ENCODE results near the gene DPP6.

DNA sequence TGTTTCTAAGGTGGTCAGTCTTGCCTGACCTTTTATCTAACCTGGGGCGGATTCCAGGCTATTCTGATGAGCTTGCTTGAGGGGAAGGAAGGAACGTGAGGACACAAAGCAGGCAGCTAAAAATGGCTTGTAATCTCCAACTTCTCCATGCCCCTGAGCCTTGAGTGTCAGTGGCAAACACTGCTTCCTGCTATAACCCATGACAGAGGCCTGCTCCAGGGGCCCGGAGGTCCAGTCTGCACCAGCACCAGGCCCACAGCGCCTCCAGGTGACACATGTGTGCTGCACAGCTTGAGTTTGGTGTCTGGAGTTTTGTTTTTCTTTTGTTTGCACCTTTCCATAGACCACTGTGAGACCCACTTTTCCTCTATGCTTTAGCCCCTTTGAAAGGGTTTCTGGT is 742.8 kb downstream of the DPP6 start:
- TF ChIP-seq, protein P1, sequence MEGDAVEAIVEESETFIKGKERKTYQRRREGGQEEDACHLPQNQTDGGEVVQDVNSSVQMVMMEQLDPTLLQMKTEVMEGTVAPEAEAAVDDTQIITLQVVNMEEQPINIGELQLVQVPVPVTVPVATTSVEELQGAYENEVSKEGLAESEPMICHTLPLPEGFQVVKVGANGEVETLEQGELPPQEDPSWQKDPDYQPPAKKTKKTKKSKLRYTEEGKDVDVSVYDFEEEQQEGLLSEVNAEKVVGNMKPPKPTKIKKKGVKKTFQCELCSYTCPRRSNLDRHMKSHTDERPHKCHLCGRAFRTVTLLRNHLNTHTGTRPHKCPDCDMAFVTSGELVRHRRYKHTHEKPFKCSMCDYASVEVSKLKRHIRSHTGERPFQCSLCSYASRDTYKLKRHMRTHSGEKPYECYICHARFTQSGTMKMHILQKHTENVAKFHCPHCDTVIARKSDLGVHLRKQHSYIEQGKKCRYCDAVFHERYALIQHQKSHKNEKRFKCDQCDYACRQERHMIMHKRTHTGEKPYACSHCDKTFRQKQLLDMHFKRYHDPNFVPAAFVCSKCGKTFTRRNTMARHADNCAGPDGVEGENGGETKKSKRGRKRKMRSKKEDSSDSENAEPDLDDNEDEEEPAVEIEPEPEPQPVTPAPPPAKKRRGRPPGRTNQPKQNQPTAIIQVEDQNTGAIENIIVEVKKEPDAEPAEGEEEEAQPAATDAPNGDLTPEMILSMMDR (IDR thresholded peaks at IDR 0.05 in 8 of 11, conservative IDR thresholded peaks at IDR 0.05 in 3 of 11) = no peak
- TF ChIP-seq POLR2AphosphoS5 (IDR thresholded peaks at IDR 0.05) (no peak), POLR2A (IDR thresholded peaks at IDR 0.05) (no peak)
